Endothelial cell (in vitro differentiated cells): ENCODE data around the gene TMOD2. TPM values are rescaled to one million over a fixed set of nuclear protein-coding genes. Genes with fewer than 3 reads are reported as not detected.
A peak's percentile ranks its signal among the peaks of the same experiment; 100 is the strongest.

Experiments used
- DNase-seq: peaks from one replicate; pipeline ENCODE4 v3.0.0; 2021; ENCODE audit warnings: low spot score
- H3K27ac Mint-ChIP-seq: one replicate; pipeline ENCODE4 v1.8.0; 2021; ENCODE audit warnings: mixed read lengths, inconsistent platforms; ENCODE audit not compliant: unreplicated experiment
- H3K27me3 Mint-ChIP-seq: one replicate; pipeline ENCODE4 v1.8.0; 2021; ENCODE audit warnings: mild to moderate bottlenecking, moderate library complexity, mixed read lengths, inconsistent platforms; ENCODE audit not compliant: unreplicated experiment
- H3K36me3 Mint-ChIP-seq: one replicate; pipeline ENCODE4 v1.8.0; 2021; ENCODE audit warnings: mild to moderate bottlenecking, low read depth, mixed read lengths, inconsistent platforms; ENCODE audit not compliant: unreplicated experiment
- H3K4me1 Mint-ChIP-seq: one replicate; pipeline ENCODE4 v1.8.0; 2021; ENCODE audit warnings: mild to moderate bottlenecking, mixed read lengths, inconsistent platforms; ENCODE audit not compliant: unreplicated experiment
- H3K4me3 Mint-ChIP-seq: one replicate; pipeline ENCODE4 v1.8.0; 2021; ENCODE audit warnings: mild to moderate bottlenecking, mixed read lengths, inconsistent platforms; ENCODE audit not compliant: unreplicated experiment
- H3K9me3 Mint-ChIP-seq: one replicate; pipeline ENCODE4 v1.8.0; 2021; ENCODE audit warnings: mixed read lengths, inconsistent platforms; ENCODE audit not compliant: unreplicated experiment
- CTCF ChIP-seq: fragments of 200-600 bp; sonication (generic); IDR thresholded peaks from one replicate; pipeline ENCODE4 v1.5.0; 2021; ENCODE audit warnings: antibody characterized with exemption; ENCODE audit not compliant: unreplicated experiment
- long read RNA-seq: library from polyadenylated mRNA; unstranded; transcript quantifications from one replicate; pipeline ENCODE4 v2.0.0, GENCODE V29; 2020; ENCODE audit not compliant: unreplicated experiment
- total RNA-seq: library from RNA; stranded (reverse); fragmentation: NEBNext Ultra II Directional; extraction: Animal tissue kit (Norgen Biotek cat#: 25700); gene quantifications from one replicate; pipeline ENCODE4 v1.2.1, GENCODE V29; 2021; ENCODE audit not compliant: unreplicated experiment

The TMOD2 gene
- 118 TPM for total RNA-seq
- long read RNA-seq, full-length matches to known transcripts = 11 of 24 reads
- long read RNA-seq, partial matches to known transcripts = 9 of 24 reads
- long read RNA-seq, other reads (novel, unspliced or antisense) = 4 of 24 reads

GRCh38 chr15:51750792-51751696 lies at the start of gene TMOD2:
Gene TMOD2, plus strand, starts transcription at chr15:51751597. Its CDS starts 14,845 bp downstream, at chr15:51766442.
- peaks cover 54% of the 10 kb centered on the region for H3K4me1 Mint-ChIP-seq
- peak within 1 kb of the TSS; percentile 23 for H3K27ac Mint-ChIP-seq
- H3K36me3 Mint-ChIP-seq = peaks cover 7% of the 10 kb centered on the region
- peaks cover 11% of the 10 kb centered on the region for H3K27me3 Mint-ChIP-seq
- TF ChIP-seq CTCF = no peak
- no peaks in the 10 kb centered on the region for H3K9me3 Mint-ChIP-seq
- H3K4me3 Mint-ChIP-seq = peak within 1 kb of the TSS; percentile 98
- peak; percentile 55 for DNase-seq

- Mint-ChIP-seq H3K4me1 (no peaks in the 10 kb centered on the region), H3K9me3 (no peaks in the 10 kb centered on the region), H3K27ac (no peak overlapping the region), H3K36me3 (peaks cover 3% of the 10 kb centered on the region), H3K27me3 (peaks cover 2% of the 10 kb centered on the region), H3K4me3 (no peak overlapping the region)
- DNase-seq = no peak
- TF ChIP-seq CTCF = no peak
Observed at GRCh38 chr15:51702710-51703109, 48.7 kb upstream of the TMOD2 start.

- H3K4me3 Mint-ChIP-seq = no peak overlapping the region
Observed at GRCh38 chr15:51706291-51706690, 45.1 kb upstream of the TMOD2 start.

GRCh38 chr15:51706926-51707608 lies 44.3 kb upstream of the TMOD2 start:
- Mint-ChIP-seq H3K27ac (no peak overlapping the region), H3K9me3 (no peaks in the 10 kb centered on the region), H3K36me3 (no peaks in the 10 kb centered on the region), H3K4me3 (no peak overlapping the region), H3K4me1 (no peaks in the 10 kb centered on the region), H3K27me3 (no peaks in the 10 kb centered on the region)
- DNase-seq = no peak
- TF ChIP-seq CTCF = no peak

More at GRCh38 chr15:51706291-51706690, 45.1 kb upstream of the TMOD2 start:
- peaks cover 2% of the 10 kb centered on the region for H3K27me3 Mint-ChIP-seq
- H3K9me3 Mint-ChIP-seq = no peaks in the 10 kb centered on the region
- DNase-seq = no peak
- no peak overlapping the region for H3K27ac Mint-ChIP-seq
- TF ChIP-seq CTCF = no peak
- no peaks in the 10 kb centered on the region for H3K36me3 Mint-ChIP-seq
- H3K4me1 Mint-ChIP-seq = no peaks in the 10 kb centered on the region
